SJCRH30 (cell line): ENCODE results near the gene SLIT1. TPM values are rescaled to one million over a fixed set of nuclear protein-coding genes. Genes with fewer than 3 reads are reported as not detected.

Experiments used
- DNase-seq, 2 experiments: peaks; one replicate each; pipeline ENCODE4 v3.0.0-alpha.2; 2015 to 2020
- H3K27ac ChIP-seq: fragments of 250-450 bp; sonication (Bioruptor Pico); 2 replicates; pipeline ENCODE4 v1.5.1; 2020; ENCODE audit warnings: mild to moderate bottlenecking, moderate library complexity
- H3K27me3 ChIP-seq: fragments of 250-450 bp; sonication (Bioruptor Pico); 2 replicates; pipeline ENCODE4 v1.5.1; 2020; ENCODE audit warnings: mild to moderate bottlenecking, moderate library complexity
- H3K36me3 ChIP-seq: fragments of 250-450 bp; sonication (Bioruptor Pico); 2 replicates; pipeline ENCODE4 v1.5.1; 2020; ENCODE audit warnings: mild to moderate bottlenecking, moderate library complexity
- H3K4me1 ChIP-seq: fragments of 250-450 bp; sonication (Bioruptor Pico); 2 replicates; pipeline ENCODE4 v1.5.1; 2020; ENCODE audit warnings: mild to moderate bottlenecking, moderate library complexity
- H3K4me3 ChIP-seq: fragments of 250-450 bp; sonication (Bioruptor Pico); 2 replicates; pipeline ENCODE4 v1.5.1; 2020; ENCODE audit warnings: mild to moderate bottlenecking, moderate library complexity
- H3K9me3 ChIP-seq: fragments of 250-450 bp; sonication (Bioruptor Pico); replicated peaks from 2 replicates; pipeline ENCODE4 v1.5.1; 2020; ENCODE audit warnings: mild to moderate bottlenecking, moderate library complexity
- total RNA-seq: library from RNA; depleted of rRNA; stranded (reverse); fragments of >200 nt; shearing (Covaris generic); gene quantifications from 2 replicates; pipeline ENCODE4 v1.2.3, GENCODE V29; 2014

The SLIT1 gene
- total RNA-seq, 1 experiment from 2014 or later: 0.04 TPM

DNA sequence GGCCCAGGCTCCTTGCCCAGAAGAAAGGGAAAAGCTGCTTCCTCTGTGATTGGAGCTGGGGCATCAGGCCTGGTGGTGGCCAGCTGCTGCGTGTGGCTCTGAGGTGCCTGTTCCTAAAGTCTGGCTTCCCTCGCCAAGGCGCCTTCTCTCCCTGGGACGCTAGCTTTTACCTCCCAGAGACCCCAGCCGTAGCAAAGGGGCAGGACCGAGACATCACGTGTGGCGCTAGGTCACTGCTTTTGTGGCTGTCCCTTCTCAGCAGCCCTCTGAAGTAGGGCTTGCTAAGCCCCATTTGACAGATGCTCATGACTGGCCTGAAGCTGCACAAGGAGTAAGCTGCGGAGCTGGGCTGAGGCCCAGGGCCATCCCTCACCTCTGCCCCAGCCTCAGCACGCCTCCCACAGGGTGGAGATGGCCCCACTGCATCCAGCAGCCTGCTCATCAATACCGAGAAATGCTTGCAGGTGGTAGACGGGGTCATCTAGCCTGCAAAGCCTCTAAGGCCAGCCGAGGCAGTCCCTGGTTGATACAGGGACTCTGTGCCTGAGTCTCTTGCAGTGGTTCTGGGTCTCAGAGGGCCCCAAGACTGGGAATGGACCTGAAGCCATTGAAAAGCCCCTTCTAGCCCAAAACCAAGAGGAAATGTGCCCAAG, 182.5 kb downstream of the SLIT1 start:
- no peak overlapping the region for H3K27ac ChIP-seq
- no peaks in the 10 kb centered on the region for H3K27me3 ChIP-seq
- no peaks in the 10 kb centered on the region for H3K4me1 ChIP-seq
- no peaks in the 10 kb centered on the region for H3K9me3 ChIP-seq
- H3K36me3 ChIP-seq: no peaks in the 10 kb centered on the region
- DNase-seq: no peak
- no peak overlapping the region for H3K4me3 ChIP-seq

GRCh38 chr10:97002670-97003069, 183.1 kb downstream of the SLIT1 start:
- no peaks in the 10 kb centered on the region for H3K9me3 ChIP-seq
- DNase-seq: no peak
- no peaks in the 10 kb centered on the region for H3K27me3 ChIP-seq
- H3K4me3 ChIP-seq: no peak overlapping the region
- H3K36me3 ChIP-seq: no peaks in the 10 kb centered on the region
- no peak overlapping the region for H3K27ac ChIP-seq
- H3K4me1 ChIP-seq: no peaks in the 10 kb centered on the region

- no peak for DNase-seq
Observed at GRCh38 chr10:97001183-97001991, 184.4 kb downstream of the SLIT1 start.

DNA sequence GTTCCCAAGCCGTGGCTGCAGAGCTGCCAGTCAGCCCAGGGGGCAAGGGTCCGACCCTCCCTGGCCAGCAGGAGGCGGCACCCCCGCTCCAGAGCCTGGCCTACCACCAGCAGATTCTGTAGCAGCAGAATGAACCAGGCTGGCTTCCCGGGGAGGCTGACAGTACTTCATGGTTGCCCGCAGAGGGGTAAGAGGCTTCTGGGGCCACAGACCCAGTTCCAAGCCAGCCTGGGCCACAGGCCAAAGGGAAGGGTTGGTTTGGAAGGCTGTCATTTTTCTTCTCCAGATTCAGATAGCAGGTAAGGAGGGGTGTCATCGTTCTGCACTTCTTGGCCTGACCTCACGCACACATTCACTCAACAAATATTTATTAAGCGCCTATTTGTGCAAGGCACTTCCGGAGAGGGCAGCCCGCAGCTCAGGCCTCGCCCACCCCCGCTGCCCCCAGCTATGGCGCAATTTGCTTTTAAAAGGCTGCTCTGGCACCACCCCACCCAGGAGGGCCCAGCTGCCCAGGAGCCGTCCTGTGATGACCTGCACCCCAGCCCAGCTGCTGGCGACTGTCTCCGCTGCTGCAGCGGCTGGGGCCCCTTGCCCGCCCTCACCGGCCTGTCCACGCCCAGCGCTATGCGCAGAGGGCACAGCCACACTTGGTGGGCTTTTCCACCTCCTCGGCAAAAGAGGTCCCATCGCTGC, 185.1 kb downstream of the SLIT1 start:
- Histone ChIP-seq H3K36me3 (no peaks in the 10 kb centered on the region), H3K9me3 (no peaks in the 10 kb centered on the region), H3K4me1 (no peaks in the 10 kb centered on the region), H3K4me3 (no peak overlapping the region), H3K27me3 (no peaks in the 10 kb centered on the region), H3K27ac (no peak overlapping the region)
- DNase-seq: no peak

More at GRCh38 chr10:97001183-97001991, 184.4 kb downstream of the SLIT1 start:
- Histone ChIP-seq H3K36me3 (no peaks in the 10 kb centered on the region), H3K27ac (no peak overlapping the region), H3K4me3 (no peak overlapping the region), H3K4me1 (no peaks in the 10 kb centered on the region), H3K27me3 (no peaks in the 10 kb centered on the region), H3K9me3 (no peaks in the 10 kb centered on the region)

- Histone ChIP-seq H3K9me3 (no peaks in the 10 kb centered on the region), H3K4me3 (no peak overlapping the region), H3K27ac (no peak overlapping the region), H3K4me1 (no peaks in the 10 kb centered on the region), H3K36me3 (no peaks in the 10 kb centered on the region), H3K27me3 (no peaks in the 10 kb centered on the region)
- DNase-seq: no peak
Observed at GRCh38 chr10:96999987-97000386, 185.8 kb downstream of the SLIT1 start.

DNA sequence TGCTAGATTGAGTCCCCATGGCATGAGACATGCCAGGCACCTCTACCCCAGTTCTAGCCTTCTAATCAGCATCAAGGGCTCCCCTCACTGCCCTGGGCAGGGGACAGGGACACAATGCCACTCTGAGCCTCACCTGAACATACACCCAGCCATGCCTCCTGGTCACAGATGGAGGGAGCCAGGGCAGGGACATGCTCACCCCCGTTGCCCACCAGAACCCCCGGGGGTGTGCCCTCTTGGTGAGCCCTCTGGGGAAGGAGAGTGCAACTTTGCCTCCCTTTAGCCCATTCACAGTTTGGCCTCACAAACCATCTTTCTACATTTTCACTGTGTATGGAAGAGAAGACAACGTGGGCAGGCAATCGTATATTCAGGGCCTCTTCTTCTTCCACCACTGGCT, 186.4 kb downstream of the SLIT1 start:
- Histone ChIP-seq H3K9me3 (no peaks in the 10 kb centered on the region), H3K27me3 (no peaks in the 10 kb centered on the region), H3K36me3 (no peaks in the 10 kb centered on the region), H3K4me3 (no peak overlapping the region), H3K27ac (no peak overlapping the region), H3K4me1 (no peaks in the 10 kb centered on the region)
- DNase-seq: no peak

DNA sequence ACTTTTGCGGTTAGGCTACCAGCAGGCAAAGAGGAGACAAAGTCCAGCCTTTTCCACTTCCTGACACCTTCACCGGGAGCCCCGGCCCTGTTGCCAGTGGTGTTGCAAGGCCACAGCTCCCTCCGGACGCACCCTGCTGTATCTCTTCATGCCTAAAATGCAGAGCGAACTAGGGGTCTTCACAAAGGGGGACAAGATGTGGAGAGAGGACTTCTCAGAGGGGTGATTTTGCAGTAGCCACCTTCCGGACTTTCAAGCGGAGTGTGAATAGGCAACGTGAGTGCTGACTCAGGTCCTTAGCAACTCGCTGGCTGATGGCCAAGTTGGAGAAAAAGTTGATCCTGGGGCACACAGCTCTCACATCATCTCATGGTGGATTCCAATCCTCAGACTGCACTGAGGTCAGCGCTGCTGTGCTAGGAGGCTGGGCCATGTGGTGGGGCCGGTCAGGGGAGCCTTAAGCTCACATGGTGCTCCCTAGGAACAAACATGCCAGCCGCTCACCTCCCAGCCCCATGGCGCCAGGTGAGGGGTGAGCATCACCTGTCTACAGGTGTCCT, 187.3 kb downstream of the SLIT1 start:
- H3K36me3 ChIP-seq: no peaks in the 10 kb centered on the region
- no peaks in the 10 kb centered on the region for H3K9me3 ChIP-seq
- H3K27ac ChIP-seq: no peak overlapping the region
- no peak overlapping the region for H3K4me3 ChIP-seq
- H3K4me1 ChIP-seq: no peaks in the 10 kb centered on the region
- no peaks in the 10 kb centered on the region for H3K27me3 ChIP-seq
- no peak for DNase-seq

- Histone ChIP-seq H3K9me3 (no peaks in the 10 kb centered on the region), H3K36me3 (no peaks in the 10 kb centered on the region), H3K4me3 (no peak overlapping the region), H3K27ac (no peak overlapping the region), H3K4me1 (no peaks in the 10 kb centered on the region), H3K27me3 (no peaks in the 10 kb centered on the region)
- DNase-seq: no peak
Observed at GRCh38 chr10:96996275-96996965, 189.3 kb downstream of the SLIT1 start.

DNA sequence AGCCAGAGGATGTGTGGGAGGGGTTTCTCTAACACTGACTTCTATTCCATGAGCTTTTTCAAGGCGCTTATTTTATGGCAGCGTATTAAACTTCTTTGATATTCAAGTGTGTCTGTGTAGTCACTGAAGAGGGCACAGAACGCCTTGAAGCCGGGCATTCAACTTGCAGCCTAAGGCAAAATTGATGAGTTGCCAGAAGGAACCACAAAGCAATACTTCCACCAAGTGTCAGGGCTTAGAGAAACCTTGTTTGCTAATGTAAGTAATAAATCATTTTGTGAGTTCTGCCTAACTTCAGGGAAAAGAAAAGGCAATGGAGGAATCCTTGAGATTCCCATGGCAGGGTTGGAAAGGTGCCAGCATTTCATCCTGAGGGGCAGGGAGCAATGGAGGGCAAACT, 189.9 kb downstream of the SLIT1 start:
- H3K9me3 ChIP-seq: no peaks in the 10 kb centered on the region
- no peaks in the 10 kb centered on the region for H3K27me3 ChIP-seq
- no peak overlapping the region for H3K4me3 ChIP-seq
- H3K36me3 ChIP-seq: no peaks in the 10 kb centered on the region
- H3K4me1 ChIP-seq: no peaks in the 10 kb centered on the region
- DNase-seq: no peak
- H3K27ac ChIP-seq: no peak overlapping the region

GRCh38 chr10:96992721-96993120, 193.0 kb downstream of the SLIT1 start:
- H3K27me3 ChIP-seq: no peaks in the 10 kb centered on the region
- DNase-seq: no peak
- no peak overlapping the region for H3K4me3 ChIP-seq
- H3K36me3 ChIP-seq: no peaks in the 10 kb centered on the region
- H3K27ac ChIP-seq: no peak overlapping the region
- H3K4me1 ChIP-seq: no peaks in the 10 kb centered on the region
- no peaks in the 10 kb centered on the region for H3K9me3 ChIP-seq

DNA sequence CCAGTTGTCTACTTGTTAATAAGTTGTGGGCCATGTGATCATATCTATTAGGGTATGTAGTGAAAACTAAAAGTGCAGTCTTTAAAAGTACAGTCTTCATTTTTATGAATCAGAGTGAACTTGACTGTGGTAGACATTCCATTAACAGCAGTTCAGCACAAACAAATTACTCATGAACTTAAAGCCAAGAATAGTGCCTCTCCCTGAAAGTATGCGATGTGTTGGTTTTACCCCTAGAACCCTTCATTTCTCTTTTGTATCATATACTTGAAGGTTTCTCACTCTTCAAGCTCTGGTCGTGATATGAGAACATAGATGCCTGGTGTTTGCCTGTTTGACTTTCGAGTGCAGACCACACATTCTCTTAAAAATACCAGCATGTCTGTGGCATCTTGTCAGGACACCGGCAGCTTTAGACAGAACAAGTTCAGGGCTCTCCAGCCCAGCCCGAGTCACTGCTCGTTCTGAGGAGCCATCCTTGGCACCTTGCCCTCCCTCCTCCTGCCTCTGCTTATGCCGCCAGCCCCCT, 194.4 kb downstream of the SLIT1 start:
- H3K27me3 ChIP-seq: no peaks in the 10 kb centered on the region
- H3K9me3 ChIP-seq: no peaks in the 10 kb centered on the region
- no peak overlapping the region for H3K27ac ChIP-seq
- H3K4me1 ChIP-seq: no peaks in the 10 kb centered on the region
- DNase-seq: no peak
- no peak overlapping the region for H3K4me3 ChIP-seq
- no peaks in the 10 kb centered on the region for H3K36me3 ChIP-seq

- Histone ChIP-seq H3K27me3 (no peaks in the 10 kb centered on the region), H3K9me3 (no peaks in the 10 kb centered on the region), H3K4me1 (no peaks in the 10 kb centered on the region), H3K36me3 (no peaks in the 10 kb centered on the region), H3K27ac (no peak overlapping the region), H3K4me3 (no peak overlapping the region)
- no peak for DNase-seq
Observed at GRCh38 chr10:96988426-96988825, 197.3 kb downstream of the SLIT1 start.

DNA sequence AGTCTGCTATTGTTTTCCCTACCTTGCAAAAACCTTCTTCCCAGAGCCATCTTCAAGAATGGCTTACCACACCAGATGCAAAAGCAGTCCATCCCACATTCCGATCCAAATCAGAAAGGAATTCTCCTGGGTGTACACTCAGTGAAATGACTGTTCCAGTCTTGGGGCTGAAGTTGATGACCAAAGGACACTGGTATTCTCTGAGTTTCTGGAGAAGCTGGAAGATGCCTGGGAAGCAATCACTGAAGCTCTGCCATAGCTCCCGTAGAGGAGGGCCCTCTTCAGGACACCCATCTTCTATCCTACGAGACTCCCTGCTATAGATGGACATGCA, 197.9 kb downstream of the SLIT1 start:
- Histone ChIP-seq H3K27ac (no peak overlapping the region), H3K36me3 (no peaks in the 10 kb centered on the region), H3K9me3 (no peaks in the 10 kb centered on the region), H3K4me1 (no peaks in the 10 kb centered on the region), H3K27me3 (no peaks in the 10 kb centered on the region), H3K4me3 (no peak overlapping the region)
- no peak for DNase-seq

GRCh38 chr10:96987141-96987841, 198.5 kb downstream of the SLIT1 start:
- Histone ChIP-seq H3K27ac (no peak overlapping the region), H3K27me3 (no peaks in the 10 kb centered on the region), H3K4me3 (no peak overlapping the region), H3K4me1 (no peaks in the 10 kb centered on the region), H3K36me3 (no peaks in the 10 kb centered on the region), H3K9me3 (no peaks in the 10 kb centered on the region)
- DNase-seq: no peak
